ENCODE data around the gene FKBP3. TPM values are rescaled to one million over a fixed set of nuclear protein-coding genes. Genes with fewer than 3 reads are reported as not detected.

The FKBP3 gene
- total RNA-seq, 1 experiment from 2014 or later = 157 TPM

GRCh38 chr14:45135156-45135555, 875 bp upstream of the FKBP3 start:
- no peak for DNase-seq
- no peak for TF ChIP-seq CTCF (conservative IDR thresholded peaks at IDR 0.05)

More at GRCh38 chr14:45135156-45135555, 875 bp upstream of the FKBP3 start:
- no peak overlapping the region for H3K23ac ChIP-seq (ENCODE audit: insufficient read length, low read depth, low read length)
- no peak overlapping the region for H3K27ac ChIP-seq (ENCODE audit: insufficient read length, low read depth, low read length)
- no peak overlapping the region for H3T11ph ChIP-seq (ENCODE audit: low read length)
- H4K5ac ChIP-seq (ENCODE audit: insufficient read length, low read depth, low read length) = no peak overlapping the region
- H4K20me1 ChIP-seq (ENCODE audit: control insufficient read depth, insufficient read depth, insufficient read length) = no peaks in the 10 kb centered on the region
- H4K8ac ChIP-seq (replicated peaks; ENCODE audit: insufficient read length, low read depth, low read length) = no peak overlapping the region
- peaks cover 17 to 25% of the 10 kb centered on the region in 2 experiments for H3K4me1 Mint-ChIP-seq
- no peak overlapping the region for H2BK5ac ChIP-seq (ENCODE audit: insufficient read length, low read length)
- H3K9me3 ChIP-seq (ENCODE audit: control insufficient read depth, low read depth, low read length) = no peaks in the 10 kb centered on the region
- no peak overlapping the region for H2BK15ac ChIP-seq (ENCODE audit: low read depth, low read length)
- no peak overlapping the region for H4K91ac ChIP-seq (ENCODE audit: insufficient read length, low read depth, low read length)
- H3K36me3 Mint-ChIP-seq (ENCODE audit: insufficient read depth in 1 of 3, low read depth in 3 of 3) = peaks cover 0 to 3% (median 2%) of the 10 kb centered on the region in 3 experiments; a peak in 1 of 7 replicates
- peaks cover 2% of the 10 kb centered on the region for H3K23me2 ChIP-seq (ENCODE audit: insufficient read length, low read depth, low read length, poor library complexity, severe bottlenecking)
- peaks cover 3% of the 10 kb centered on the region for H3K79me1 ChIP-seq (ENCODE audit: insufficient read depth, low read depth, low read length, poor library complexity, severe bottlenecking)
- no peak overlapping the region for H2BK20ac ChIP-seq (ENCODE audit: low read depth, low read length, poor library complexity, severe bottlenecking)
- no peak overlapping the region for H2BK120ac ChIP-seq (ENCODE audit: low read depth, low read length, poor library complexity, severe bottlenecking)
- H2AK5ac ChIP-seq (ENCODE audit: insufficient read length, low read length) = no peak overlapping the region
- no peaks in the 10 kb centered on the region for H3K4me1 ChIP-seq (ENCODE audit: insufficient read depth, low read length)
- peak overlapping the region; percentile 99 to 100 for H3K4me3 Mint-ChIP-seq
- H3K4ac ChIP-seq (ENCODE audit: low read depth, low read length) = no peak overlapping the region
- peak overlapping the region; percentile 93 for H2AFZ ChIP-seq (ENCODE audit: low read length)
- peak overlapping the region; percentile 69 for H3K9ac ChIP-seq (ENCODE audit: extremely low read depth, insufficient read length, low read length)
- no CpG with 5 or more reads among the region's 7 CpGs for WGBS (ENCODE audit: extremely low coverage, insufficient read length, low lambda C conversion rate)
- no peak overlapping the region for H3K14ac ChIP-seq (ENCODE audit: insufficient read depth, low read length)
- no peak overlapping the region for H2BK12ac ChIP-seq (ENCODE audit: insufficient read length, low read depth, low read length)
- no peaks in the 10 kb centered on the region for H3K27me3 Mint-ChIP-seq (ENCODE audit: low read depth)
- peaks cover 9% of the 10 kb centered on the region; the same call in 1 of the 2 replicates for H3K79me2 ChIP-seq (ENCODE audit: insufficient read depth, low read length)
- H3K27ac Mint-ChIP-seq = peak overlapping the region; percentile 98 to 99 (median 98); a peak in 6 of 7 replicates
- peak overlapping the region; percentile 91 for H3K4me2 ChIP-seq (ENCODE audit: insufficient read depth, insufficient read length, low read length)
- no peaks in the 10 kb centered on the region for H3K9me3 Mint-ChIP-seq
- H3K18ac ChIP-seq (ENCODE audit: insufficient read length, low read depth, low read length) = no peak overlapping the region
- H3K56ac ChIP-seq (ENCODE audit: insufficient read length, low read depth, low read length) = no peak overlapping the region
- H3K27me3 ChIP-seq (ENCODE audit: insufficient read depth, low read length) = no peaks in the 10 kb centered on the region

All from H9 (cell line).